ENCODE data around the gene C11orf54.
"Not testable (repeated sequence)": the region's sequence is repeated elsewhere in the genome, so short reads cannot be mapped to it uniquely, and the experiment has no call there.

C11orf54 gene

GRCh38 chr11:93773601-93774200 lies 32.2 kb downstream of the C11orf54 start:
- FAIRE-seq (no peak), DNase-seq (ENCODE audit: insufficient read length) (no peak)
- TF ChIP-seq TAF1 (IDR thresholded peaks at IDR 0.05; ENCODE audit: borderline replicate concordance, low read depth, low read length) (no peak), POLR2A (IDR thresholded peaks at IDR 0.05; ENCODE audit: low read depth, low read length) (no peak), POLR2AphosphoS5 (IDR thresholded peaks at IDR 0.05; ENCODE audit: low read depth, low read length) (no peak)

DNA sequence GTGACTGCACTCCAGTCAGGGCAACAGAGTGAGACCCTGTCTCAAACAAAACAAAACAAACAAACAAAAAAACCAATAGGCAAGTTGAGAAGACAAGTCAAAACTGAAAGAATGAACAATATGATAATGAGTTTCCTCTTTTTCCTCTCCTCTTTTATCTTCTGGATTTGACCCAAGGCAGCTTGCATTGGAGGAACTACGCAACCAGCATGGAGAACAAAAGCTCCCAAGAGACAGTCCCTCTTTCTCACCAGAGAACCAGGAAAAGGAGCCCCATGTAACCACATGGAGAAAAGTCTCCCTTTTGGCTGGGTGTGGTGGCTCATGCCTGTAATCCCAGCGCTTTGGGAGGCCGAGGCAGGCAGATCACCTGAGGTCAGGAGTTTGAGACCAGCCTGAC lies 33.1 kb downstream of the C11orf54 start:
- not testable (repeated sequence) for DNase-seq (ENCODE audit: insufficient read length); FAIRE-seq

DNA sequence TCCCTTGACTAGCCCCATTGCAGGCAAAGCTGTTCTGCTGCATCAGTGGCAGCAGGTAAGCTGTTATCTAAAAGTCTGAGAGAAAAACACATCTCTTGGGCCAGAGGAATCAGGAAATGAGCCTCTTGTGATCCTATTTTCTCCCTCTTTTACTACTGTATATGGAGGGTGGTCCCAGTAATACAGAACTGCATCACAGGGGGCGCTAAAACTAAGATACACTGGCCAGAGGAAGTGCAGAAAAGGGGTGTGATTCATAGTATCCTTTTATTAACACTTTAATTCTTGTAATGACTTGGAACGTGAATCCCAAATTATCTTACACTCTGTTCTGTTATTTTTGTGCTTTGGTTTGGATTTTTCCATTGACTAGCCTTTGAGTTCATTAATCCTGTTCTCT lies 33.8 kb downstream of the C11orf54 start:
- TF ChIP-seq TAF1 (IDR thresholded peaks at IDR 0.05; ENCODE audit: borderline replicate concordance, low read depth, low read length) = no peak
- TF ChIP-seq POLR2AphosphoS5 (IDR thresholded peaks at IDR 0.05; ENCODE audit: low read depth, low read length) = no peak
- TF ChIP-seq POLR2A (IDR thresholded peaks at IDR 0.05; ENCODE audit: low read depth, low read length) = no peak
- DNase-seq (ENCODE audit: insufficient read length) (no peak), FAIRE-seq (no peak)

GRCh38 chr11:93783362-93783761 lies 41.9 kb downstream of the C11orf54 start:
- no peak for FAIRE-seq
- TF ChIP-seq POLR2A (IDR thresholded peaks at IDR 0.05; ENCODE audit: low read depth, low read length) (no peak), POLR2AphosphoS5 (IDR thresholded peaks at IDR 0.05; ENCODE audit: low read depth, low read length) (no peak), TAF1 (IDR thresholded peaks at IDR 0.05; ENCODE audit: borderline replicate concordance, low read depth, low read length) (no peak)
- DNase-seq (ENCODE audit: insufficient read length) = no peak

DNA sequence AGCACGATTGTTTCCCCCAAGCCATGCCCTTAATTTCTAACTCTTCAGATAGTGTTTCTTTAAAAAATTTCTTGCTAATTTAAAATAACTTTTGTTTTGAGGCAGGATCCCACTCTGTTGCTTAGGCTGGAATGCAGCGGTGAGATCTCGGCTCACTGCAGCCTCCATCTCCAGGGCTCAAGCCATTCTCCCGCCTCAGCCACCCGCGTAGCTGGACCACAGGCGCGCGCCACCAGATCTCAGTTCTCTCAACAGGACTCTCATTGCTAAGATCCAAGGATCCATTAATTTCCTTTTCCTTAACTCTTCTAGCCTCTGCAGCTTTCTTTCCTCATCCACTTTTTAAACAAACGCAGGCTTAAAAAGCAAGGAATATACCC lies 42.3 kb downstream of the C11orf54 start:
- DNase-seq (ENCODE audit: insufficient read length) = no peak
- no peak for TF ChIP-seq TAF1 (IDR thresholded peaks at IDR 0.05; ENCODE audit: borderline replicate concordance, low read depth, low read length)
- no peak for TF ChIP-seq POLR2AphosphoS5 (IDR thresholded peaks at IDR 0.05; ENCODE audit: low read depth, low read length)
- TF ChIP-seq POLR2A (IDR thresholded peaks at IDR 0.05; ENCODE audit: low read depth, low read length) = no peak
- FAIRE-seq = no peak

- TF ChIP-seq POLR2AphosphoS5 (IDR thresholded peaks at IDR 0.05; ENCODE audit: low read depth, low read length) = peak; percentile 91
- TF ChIP-seq TAF1 (IDR thresholded peaks at IDR 0.05; ENCODE audit: borderline replicate concordance, low read depth, low read length) = peak; percentile 50; the same call in 1 of the 2 replicates
- TF ChIP-seq POLR2A (IDR thresholded peaks at IDR 0.05; ENCODE audit: low read depth, low read length) = peak; percentile 88
- FAIRE-seq = no peak
- peak; percentile 78 for DNase-seq (ENCODE audit: insufficient read length)
These were observed 42.9 kb downstream of the C11orf54 start, which contains the start of gene MED17 for GRCh38 chr11:93784145-93784934. MED17 (plus strand) TSS chr11:93784282; CDS start chr11:93784514, 232 bp downstream.

- peak; percentile 95 for FAIRE-seq
- TF ChIP-seq TAF1 (IDR thresholded peaks at IDR 0.05; ENCODE audit: borderline replicate concordance, low read depth, low read length) (no peak), POLR2AphosphoS5 (IDR thresholded peaks at IDR 0.05; ENCODE audit: low read depth, low read length) (no peak), POLR2A (IDR thresholded peaks at IDR 0.05; ENCODE audit: low read depth, low read length) (no peak)
- DNase-seq (ENCODE audit: insufficient read length) = no peak
These were observed 43.5 kb downstream of the C11orf54 start for GRCh38 chr11:93784935-93785360.

GRCh38 chr11:93791493-93791892 lies 50.0 kb downstream of the C11orf54 start:
- FAIRE-seq (no peak), DNase-seq (ENCODE audit: insufficient read length) (no peak)
- TF ChIP-seq POLR2AphosphoS5 (IDR thresholded peaks at IDR 0.05; ENCODE audit: low read depth, low read length) = no peak
- no peak for TF ChIP-seq POLR2A (IDR thresholded peaks at IDR 0.05; ENCODE audit: low read depth, low read length)
- TF ChIP-seq TAF1 (IDR thresholded peaks at IDR 0.05; ENCODE audit: borderline replicate concordance, low read depth, low read length) = no peak

DNA sequence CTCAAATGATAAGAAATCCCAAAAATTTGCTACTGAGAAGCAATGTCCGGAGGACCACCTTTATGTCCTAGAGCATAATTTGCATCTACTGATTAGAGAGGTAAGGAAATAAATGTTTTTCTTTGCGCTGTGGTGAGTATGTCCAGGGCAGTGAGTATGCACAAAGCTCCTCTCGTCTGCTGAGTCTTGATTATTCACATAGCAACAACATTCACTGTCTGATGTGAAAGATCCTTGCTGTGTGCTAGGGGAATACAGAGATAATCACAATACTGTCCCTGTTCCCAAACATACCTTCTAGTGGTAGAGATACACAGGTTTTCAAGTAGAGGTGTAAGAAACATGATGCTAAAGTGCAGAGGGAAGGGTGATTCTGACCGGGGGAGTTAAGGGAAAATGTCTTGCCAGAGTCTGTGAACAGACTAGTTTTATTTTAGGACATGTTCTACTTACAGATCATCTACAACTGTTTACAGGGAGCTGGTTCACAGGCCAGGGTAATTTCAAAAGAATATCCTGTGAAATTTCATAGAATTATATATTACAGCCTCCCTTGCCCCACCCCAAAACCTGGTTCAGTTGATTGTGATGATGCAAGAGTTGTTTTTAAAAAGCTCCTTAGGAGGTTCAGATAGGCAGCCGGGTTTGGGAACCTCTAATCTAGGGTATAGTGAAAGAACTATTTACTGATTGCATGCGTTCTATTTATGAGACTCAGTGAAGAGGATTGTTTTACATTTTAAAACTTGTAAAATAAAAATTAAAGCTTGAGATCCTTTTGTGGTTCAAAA lies 55.2 kb downstream of the C11orf54 start:
- FAIRE-seq (no peak), DNase-seq (ENCODE audit: insufficient read length) (no peak)
- TF ChIP-seq POLR2AphosphoS5 (IDR thresholded peaks at IDR 0.05; ENCODE audit: low read depth, low read length) = no peak

GRCh38 chr11:93801366-93801765 lies 59.9 kb downstream of the C11orf54 start:
- TF ChIP-seq TAF1 (IDR thresholded peaks at IDR 0.05; ENCODE audit: borderline replicate concordance, low read depth, low read length) = no peak
- TF ChIP-seq POLR2AphosphoS5 (IDR thresholded peaks at IDR 0.05; ENCODE audit: low read depth, low read length) = no peak
- TF ChIP-seq POLR2A (IDR thresholded peaks at IDR 0.05; ENCODE audit: low read depth, low read length) = no peak
- FAIRE-seq = no peak
- no peak for DNase-seq (ENCODE audit: insufficient read length)

DNA sequence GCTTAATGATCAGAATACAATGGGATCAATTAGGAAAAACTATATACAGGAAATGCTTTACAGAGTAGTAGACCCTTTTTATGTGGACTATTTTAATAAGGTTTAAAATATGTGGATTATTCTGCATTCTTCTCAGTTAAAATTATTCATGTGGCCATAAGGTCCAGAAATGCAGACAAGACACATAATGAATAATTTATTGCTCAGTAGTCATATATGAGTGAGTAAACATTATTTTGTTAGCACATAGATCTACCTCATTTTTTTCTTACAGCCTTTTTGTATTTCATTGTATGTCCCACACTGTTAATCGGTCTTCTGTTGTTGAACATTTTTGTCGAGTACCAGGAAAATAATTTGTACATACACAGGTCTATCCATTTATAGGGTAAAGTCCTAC lies 63.4 kb downstream of the C11orf54 start:
- FAIRE-seq = no peak
- DNase-seq (ENCODE audit: insufficient read length) = no peak
- TF ChIP-seq TAF1 (IDR thresholded peaks at IDR 0.05; ENCODE audit: borderline replicate concordance, low read depth, low read length) = no peak

DNA sequence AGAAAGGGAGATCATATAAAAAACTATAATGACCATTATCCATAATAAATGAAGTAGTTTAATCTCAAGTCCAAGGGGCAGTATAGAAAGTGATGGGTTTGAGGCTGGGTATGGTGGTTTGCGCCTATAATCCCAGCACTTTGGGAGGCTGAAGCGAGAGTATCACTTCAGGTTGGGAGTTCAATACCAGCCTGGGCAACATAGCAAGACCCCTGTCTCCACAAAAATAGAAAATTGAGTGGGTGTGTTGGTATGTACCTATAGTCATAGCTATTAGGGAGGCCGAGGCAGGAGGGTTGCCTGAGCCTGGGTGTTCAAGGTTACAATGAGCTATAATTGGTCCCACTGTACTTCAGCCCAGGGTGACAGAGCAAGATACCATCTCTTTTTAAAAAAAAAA lies 66.5 kb downstream of the C11orf54 start:
- TF ChIP-seq TAF1 (IDR thresholded peaks at IDR 0.05; ENCODE audit: borderline replicate concordance, low read depth, low read length) (no peak), POLR2AphosphoS5 (IDR thresholded peaks at IDR 0.05; ENCODE audit: low read depth, low read length) (no peak), POLR2A (IDR thresholded peaks at IDR 0.05; ENCODE audit: low read depth, low read length) (no peak)
- DNase-seq (ENCODE audit: insufficient read length) (no peak), FAIRE-seq (no peak)

All from GM12892 (cell line).